Measurements from ENCODE around the gene EPSTI1.

Gene EPSTI1

DNA sequence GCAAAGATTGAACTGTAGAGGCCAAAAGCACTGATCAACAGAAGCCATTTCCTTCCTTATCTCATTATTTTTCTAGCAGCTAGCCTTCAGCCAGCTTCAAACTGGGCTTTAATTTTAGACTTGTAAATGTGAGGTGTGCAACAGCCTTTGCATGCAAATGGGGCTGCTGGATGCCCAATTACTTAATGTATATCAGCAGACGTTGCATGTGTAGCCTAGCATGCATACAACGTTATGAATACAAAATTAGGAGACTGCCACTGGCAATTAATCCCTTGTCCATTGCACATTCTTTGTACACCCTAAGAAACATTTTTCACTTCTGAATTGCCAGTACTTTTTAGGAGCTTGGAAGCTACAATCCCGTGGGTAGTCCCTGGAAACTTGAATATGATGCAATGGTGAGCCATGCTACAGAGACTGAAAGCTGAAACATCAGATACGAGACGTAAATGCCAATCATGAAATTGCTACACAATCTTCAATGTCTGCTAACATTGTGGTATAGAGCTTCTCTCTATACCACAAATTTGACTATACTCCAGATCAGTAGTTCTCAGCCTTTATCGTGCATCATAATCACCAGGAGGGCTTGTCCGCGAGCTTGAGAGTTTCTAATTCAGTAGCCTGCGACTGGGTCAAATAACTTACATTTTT lies 20.2 kb downstream of the EPSTI1 start:
- no peak for DNase-seq (ENCODE audit: low spot score)

DNA sequence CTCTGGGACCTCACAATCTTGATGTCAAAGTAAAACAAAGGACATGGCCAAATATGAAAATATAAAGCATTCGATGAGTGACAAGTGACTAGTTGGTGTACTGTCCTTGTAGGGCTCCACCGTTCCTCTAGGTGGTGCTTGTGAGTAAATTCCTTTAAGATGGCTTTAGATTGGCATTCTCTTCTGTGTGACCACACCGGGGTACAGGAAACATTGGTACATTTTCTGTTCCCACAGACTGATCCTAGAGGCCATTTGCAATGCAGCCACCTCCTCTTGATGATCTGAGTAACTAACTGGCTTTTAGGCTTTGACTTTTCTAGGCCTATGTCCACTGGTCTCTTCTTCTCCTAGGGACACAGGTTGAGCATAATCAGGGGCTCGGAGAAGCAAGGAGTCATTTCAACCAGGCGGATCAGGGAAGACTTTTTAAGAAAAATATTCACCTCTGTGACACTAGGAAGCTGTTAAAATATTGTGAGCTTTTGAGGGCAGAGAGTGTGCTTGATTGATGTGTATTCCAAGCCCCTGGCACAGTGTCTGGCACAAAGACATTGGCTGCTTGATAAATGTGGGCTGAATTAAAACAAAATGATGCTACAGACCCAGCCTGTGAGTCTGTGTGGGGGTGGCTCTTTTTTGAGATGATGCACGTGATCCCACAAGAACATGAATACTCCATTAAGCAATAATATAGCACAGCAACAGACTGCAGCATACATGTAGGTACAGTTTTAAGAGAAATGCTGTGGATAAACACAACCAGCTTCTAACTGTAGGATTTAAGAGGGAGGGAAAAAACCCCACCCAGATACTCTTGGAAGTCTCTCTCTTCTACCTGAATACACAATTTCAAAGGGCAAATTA lies 21.0 kb downstream of the EPSTI1 start:
- DNase-seq (ENCODE audit: low spot score) = peak; percentile 27

DNA sequence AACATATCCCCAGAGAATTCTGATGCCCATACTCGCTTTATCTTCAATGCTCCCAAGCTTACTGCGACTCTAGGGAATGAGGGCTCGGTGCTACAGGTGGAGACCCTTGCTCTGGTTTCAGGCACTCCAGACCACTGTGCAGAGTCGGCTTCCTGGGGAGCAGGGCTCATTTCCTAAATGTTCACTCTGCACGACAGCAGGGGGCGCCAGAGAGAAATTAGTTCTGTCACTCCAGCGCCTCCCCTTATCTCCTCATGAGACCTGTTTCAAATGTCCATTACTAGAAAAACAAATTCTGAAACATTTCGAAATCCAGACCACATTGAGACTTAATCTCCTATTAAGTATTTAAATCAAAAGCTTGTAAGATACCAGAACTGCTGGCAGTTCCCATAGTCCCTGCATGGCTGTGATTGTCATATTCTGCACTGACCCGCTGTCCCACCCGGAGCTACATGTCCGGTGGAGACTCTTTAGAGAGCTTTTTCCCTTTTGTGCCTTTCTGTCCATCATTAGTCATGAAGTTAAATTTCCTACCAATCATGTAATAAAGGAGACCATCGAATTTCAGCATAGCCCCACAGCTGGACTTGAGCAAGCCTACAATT lies 22.4 kb downstream of the EPSTI1 start:
- DNase-seq (ENCODE audit: low spot score) = peak; percentile 68

DNA sequence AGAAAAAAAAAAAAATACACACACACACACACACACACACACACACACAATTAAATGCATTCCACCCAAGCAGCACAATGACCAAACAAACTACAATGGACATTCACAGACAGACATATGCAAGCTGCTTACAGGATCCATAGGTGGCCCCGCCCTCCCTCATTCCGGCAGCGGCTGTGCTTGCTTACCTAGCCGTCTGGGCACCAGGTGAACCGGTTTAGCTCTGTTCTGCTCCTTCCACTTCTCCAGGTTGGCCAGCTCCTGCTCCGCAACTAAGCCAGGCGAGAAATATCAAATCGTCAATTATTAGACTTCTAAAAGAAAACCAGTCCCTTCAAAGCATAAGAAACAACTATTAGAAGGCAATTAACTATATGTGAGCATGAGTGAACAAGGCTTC lies 23.1 kb downstream of the EPSTI1 start:
- DNase-seq (ENCODE audit: low spot score) = no peak

DNA sequence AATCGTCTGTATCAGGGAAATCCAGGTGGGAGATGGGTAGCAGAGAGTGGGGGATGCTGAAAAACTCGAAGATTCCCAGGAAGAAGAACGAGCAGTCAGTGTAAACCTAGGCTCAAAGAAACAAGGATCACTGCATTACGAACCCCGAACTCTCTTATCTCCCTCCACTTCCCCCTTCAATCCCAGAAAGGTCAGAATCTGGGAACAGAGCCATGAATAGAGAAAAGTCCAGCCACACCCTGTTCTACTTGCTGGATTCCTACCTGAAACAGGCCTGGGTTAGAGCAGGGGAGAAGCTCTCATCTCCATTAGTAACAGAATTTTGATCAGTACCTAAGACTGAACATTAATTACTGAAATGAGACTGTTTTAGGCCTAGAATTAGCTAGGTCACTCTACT lies 24.4 kb downstream of the EPSTI1 start:
- DNase-seq (ENCODE audit: low spot score) = no peak

DNA sequence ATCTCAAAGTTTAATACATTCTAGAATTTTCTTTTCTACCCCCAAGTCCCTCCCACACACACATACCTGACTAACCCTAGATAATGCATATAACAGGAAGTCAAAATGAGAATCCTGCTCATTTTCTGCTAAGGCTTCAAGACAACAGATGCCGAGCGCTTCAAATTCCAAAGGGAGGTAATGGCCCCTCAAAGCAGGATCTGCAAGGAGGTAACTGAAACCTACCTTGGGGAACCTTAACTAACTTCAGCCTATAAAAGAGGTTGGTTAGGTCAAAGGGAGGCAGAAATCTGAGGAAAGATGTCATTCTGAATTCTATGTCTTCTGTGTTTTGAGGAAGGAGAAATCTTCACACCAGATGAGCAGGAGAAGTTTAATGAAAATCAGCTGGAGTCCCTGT lies 26.8 kb downstream of the EPSTI1 start:
- DNase-seq (ENCODE audit: low spot score) = no peak

DNA sequence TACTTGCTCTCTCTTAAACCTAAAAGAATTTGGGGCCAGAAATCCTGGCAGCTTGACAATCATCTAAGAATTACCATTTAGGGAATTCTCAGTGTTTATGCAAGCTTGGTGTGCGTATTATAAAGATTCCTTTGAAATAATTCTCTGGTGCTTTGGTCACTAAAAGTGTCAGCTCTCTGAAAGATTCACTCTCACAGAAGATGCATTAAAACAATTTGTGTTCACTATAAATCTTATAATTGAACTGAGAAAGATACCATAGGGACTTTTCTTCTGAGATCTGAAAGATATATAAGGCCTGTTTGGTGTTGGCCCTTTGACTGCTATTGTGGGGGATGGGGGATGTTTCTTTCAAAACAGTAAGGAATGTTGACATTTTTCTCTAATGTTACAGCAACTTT lies 27.3 kb downstream of the EPSTI1 start:
- no peak for DNase-seq (ENCODE audit: low spot score)

DNA sequence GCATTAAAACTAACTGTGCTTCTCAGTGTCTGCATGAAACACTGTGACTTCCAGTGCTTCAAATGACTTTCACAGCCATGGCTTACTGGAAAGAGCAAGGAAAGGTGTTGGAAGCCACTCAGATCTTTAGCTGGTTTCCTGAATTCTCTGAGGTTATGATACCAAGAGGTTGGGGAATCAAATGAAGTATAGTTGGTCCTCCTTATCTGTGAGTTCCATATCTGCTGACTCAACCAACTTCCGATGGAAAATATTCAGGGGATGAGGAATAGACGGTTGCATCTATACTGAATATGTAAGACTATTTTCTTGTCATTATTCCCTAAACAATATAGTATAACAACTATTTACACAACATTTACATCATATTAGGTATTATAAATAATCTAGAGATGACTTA lies 32.4 kb downstream of the EPSTI1 start:
- no peak for DNase-seq (ENCODE audit: low spot score)

DNA sequence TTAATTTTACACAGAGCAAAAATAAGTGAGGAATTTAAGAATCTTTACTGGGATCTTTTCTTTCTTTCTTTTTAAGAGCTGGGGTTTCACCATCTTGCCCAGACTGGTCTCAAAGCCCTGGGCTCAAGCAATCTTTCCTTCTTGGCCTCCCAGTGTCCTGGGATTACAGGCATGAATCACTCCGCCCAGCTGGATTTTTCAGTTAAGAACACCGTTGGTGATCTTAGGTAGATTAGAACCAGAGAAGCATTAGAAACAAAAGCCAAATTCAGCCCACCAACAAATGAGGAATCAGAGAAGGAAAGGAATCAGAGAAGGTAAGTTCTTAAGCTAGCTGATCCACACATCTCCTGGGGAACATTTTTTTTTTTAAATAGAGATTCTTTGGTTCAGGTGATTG lies 34.2 kb downstream of the EPSTI1 start:
- DNase-seq (ENCODE audit: low spot score) = no peak

DNA sequence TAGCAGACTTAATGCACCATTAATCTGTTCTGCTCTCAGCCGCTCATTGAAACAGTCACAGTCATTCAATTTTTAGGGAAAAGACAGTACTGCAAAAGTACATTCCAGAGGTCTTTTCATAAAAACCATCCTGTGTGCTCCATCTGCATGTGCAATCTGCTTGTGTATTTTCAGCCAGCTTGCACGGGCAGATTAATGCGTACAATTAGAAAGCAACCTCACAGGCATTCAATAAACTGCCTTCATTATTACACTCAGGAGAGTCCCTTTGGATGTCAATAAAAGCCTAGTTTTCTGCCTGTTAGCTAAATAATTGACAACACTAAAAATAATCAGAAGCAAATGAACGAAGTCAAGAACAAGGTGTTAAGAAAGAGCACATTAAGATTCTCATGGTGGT lies 41.9 kb downstream of the EPSTI1 start:
- no peak for DNase-seq (ENCODE audit: low spot score)

DNA sequence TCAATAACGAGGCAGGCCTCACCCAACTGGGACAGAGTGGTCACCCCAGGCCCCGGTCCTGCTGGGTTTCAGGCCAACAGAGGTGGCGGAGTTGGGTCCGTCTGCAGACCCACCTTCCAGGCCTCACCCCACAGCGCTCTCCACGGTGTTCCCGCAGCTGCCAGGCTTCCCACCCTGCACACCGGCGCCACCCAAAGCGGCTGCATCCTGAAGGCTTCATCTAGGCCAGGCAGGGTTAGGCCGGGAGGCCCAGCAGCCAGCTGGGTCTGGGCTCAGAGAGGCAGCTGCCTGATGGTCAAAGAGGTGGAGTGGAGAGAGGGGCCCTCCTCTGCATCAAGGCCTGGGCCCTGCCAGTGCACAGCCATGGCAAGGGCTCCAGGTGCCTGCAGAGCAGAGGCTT lies 44.1 kb downstream of the EPSTI1 start:
- DNase-seq (ENCODE audit: low spot score) = no peak

DNA sequence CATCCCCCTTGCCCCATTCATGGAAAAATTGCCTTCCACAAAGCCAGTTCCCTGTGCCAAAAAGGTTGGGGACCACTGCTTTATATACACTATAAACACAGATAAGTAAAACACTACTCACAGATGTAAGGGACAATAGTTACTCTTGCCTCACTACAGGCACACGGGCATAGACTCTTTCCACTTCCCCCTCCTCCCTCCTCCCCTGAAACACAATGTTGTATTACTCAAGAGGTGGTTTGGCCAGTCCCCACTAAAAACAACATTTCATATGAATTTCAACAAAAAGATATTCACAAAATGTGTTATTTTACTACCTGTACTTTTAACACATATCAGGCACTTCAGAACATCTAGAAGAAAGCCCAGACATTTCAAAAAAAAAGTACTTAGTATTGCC lies 45.1 kb downstream of the EPSTI1 start:
- DNase-seq (ENCODE audit: low spot score) = no peak

DNA sequence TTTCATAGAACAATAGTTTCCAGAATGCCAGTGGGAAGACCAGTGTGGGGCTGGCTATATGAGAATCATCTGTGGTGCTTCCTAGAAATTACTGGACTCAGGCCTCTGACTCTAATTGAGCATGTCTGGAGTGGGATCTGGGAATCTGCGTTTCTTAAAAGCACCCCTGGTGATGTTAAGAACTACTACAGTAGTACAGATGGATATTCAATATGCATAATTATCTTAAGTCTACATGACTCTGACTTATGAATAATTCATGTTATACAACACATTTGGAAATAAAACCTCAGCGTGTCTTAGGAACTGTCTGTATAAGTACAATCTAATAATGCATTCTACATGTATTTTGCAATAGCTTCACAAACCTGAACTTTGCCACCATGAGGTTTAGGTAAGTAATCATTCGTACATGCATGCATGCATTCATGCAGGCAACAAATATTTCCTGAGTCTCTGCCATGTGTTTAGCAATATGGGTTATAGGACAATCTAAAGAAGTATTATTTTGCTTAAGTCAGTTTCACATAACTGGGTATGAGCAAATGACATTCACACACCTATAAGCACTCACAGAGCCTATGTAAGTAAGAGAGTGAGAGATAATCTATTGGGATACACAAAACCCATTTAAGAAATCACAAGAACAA lies 62.0 kb downstream of the EPSTI1 start:
- DNase-seq (ENCODE audit: low spot score) = no peak

DNA sequence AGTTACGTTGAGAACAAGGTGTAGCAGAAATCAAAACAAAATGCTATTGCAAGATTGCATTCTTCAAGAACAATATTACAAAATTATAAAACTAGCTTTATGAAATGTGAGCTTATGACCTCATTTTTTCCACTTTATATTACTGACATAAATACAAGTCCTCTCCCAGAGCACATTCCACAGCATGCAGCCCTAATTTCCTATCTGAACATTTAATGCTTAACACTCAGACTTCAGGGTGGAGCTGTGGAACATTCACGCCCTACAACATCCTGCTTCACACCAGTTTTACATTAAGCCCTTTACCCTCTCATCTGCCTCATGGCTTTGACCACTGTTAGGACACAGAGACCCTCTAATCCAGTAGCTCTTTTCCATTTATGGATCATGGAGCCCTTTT lies 65.5 kb downstream of the EPSTI1 start:
- no peak for DNase-seq (ENCODE audit: low spot score)

DNA sequence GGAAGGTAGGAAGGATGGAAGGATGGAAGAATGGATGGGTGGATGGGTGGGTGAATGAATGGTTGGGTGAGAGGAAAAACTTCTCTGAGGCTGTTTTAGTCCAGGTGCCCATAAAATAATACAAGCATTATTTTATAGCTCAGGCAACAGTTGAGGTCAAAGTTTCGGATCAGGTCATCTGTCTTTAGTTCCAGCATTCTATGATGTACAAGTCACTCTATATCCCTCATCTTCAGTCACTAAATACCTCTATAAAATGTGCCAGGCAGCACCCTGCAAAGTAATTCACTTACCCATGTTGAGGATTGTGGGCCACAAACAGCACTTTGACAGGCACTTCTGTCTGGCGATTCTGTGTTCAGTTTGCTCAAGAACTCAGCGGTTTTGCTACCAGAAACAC lies 66.0 kb downstream of the EPSTI1 start:
- no peak for DNase-seq (ENCODE audit: low spot score)

DNA sequence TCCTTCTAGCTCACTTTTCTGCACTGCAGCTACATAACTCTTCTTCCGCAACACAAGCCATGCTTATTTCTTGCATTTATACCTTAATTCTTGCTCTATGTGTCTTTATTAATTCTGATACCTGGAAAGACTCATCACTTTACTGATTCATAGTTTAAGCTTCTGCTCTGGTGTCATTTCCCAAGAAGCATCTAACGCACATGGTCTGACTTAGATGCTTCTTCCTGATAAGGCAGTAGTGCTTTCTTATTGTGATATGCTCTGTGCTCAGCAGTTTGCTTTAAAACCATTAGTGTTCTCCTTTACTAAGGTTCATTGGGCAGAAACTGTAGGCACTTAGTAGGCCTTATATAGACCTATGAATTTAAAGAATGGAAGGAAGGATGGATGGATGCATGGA lies 66.4 kb downstream of the EPSTI1 start:
- no peak for DNase-seq (ENCODE audit: low spot score)

DNA sequence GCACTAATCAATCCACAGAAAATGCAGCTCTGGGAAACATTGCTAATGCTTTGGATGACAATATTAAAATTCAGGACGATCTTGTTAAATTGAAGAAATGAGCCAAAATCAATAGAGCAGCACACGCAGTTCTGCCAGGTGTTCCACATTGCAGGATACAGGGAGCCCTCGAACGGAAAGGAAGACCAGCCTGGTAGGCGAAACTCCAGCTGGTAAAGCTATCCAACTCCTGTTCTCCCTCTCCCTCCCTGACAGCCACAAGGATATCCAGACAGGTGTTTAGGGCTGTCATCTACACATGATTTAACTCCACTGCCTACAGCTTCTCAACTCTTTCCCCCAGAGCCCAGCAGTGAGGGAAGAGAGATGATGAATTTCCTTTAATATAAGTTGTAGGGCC lies 67.7 kb downstream of the EPSTI1 start:
- no peak for DNase-seq (ENCODE audit: low spot score)

DNA sequence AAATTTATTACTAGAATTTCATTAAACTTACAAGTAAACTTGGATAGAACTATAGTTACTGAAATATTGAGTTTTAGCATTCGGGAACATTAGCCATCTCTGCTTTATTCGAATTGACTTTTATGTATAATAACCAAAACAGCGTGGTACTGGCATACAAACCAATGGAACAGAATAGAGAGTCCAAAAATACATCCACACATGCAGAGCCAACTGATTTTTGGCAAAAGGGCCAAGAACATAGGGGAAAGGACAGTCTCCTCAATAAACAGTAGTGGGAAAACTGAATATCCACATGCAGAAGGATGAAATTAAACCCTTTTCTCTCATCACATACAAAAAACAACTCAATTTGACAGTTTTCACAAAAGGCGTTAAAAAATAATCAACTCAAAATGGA lies 84.3 kb downstream of the EPSTI1 start:
- no peak for DNase-seq (ENCODE audit: low spot score)

DNA sequence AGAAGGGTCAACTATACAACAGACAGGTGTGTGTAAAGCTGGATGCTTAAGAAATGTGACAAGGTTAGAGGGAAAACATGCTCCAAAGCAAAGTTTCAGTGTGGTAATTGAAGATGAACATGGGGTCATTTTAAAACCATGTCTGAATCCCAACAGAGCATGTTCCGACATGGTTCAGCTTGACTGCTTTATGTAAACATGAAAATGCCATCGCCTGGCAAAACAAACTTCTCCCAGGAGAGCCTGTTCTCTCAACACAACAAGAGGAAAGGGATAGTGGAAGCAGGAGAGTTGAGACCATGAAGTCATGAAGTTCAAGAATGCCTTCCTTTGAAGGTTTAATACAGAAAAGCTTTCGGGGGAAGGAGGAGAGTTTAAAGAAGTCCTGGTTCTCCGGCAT lies 85.8 kb downstream of the EPSTI1 start:
- no peak for DNase-seq (ENCODE audit: low spot score)

DNA sequence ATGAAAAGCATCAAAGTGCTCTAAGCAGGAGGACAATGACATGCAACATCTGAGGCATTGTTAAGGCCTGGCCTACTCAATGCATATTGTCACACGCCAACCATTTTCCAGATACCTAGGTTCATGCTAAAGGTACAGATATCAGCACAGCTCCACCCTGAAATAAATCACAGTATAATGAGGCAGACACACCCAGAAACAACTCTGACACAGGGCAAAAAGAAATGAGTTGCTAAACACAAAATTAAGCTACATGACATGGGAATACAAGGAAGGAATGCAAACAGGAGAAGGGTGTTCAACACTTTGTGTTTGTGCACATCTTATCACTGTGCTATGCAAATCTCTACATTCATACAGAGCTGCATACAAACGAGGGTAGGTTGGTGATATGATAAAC lies 86.5 kb downstream of the EPSTI1 start:
- no peak for DNase-seq (ENCODE audit: low spot score)

DNA sequence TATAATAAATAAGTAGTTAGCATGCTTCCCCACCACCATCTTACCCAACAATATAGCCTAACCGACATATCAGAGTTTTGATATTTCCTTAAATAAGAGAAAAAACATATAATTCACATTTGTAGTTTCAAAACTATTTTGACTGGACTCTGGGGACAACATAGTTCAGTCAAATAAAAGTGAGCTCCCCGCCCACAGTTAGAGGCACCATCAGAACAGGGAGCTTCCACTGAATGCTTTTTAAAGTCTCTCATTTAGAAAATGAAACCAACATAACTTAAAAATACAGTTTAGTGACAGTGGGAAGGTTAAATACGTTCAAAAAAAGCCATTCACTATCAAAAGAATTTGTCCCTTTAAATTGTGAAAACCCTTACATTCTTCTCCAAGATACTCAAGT lies 92.8 kb downstream of the EPSTI1 start:
- no peak for DNase-seq (ENCODE audit: low spot score)

DNA sequence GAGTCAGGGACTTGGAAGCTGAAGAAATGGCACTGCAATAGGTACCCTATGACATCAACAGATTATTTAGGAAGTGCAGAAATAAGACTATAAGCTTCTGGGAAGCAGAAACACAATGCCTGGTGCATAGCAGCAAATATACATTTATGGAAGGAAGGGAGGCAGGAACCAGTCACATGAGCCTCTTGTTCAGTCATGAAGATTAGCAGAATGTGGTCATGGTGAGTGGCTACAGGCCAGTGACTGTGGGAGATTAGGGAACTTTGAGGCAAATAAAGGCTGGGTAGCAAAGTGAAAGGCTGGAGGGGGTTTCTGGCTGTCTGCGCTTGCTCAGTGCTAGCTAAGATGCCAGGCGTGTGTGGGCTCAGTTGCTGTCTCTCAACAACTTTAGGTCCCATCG lies 96.3 kb downstream of the EPSTI1 start:
- DNase-seq (ENCODE audit: low spot score) = no peak

DNA sequence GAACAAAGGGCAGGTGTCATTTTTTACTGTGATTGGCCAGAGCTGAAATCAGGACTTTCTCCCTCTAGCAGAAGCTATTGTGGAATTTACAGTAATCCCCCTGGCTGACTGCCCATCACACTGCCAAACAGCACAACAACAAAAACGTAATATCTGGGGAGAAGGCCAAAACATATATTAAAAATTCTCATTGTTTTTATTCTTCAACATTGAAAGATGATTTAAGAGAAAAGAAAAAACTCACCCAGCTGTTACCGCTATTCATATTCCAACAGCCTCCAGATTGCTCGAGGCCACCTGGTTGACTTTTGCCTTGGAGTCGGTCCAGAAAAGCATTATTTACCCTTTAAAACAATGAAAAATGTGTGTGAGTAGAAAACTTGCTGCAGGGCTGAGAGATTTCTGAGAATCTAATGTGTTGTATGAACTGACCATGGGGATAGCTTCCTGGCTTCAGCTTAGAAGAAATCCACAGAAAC lies 97.2 kb downstream of the EPSTI1 start:
- no peak for DNase-seq (ENCODE audit: low spot score)
